Heart right ventricle (tissue), 16 donors: Measurements from ENCODE around the gene GALNT14. TPM values are rescaled to one million over a fixed set of nuclear protein-coding genes. Genes with fewer than 3 reads are reported as not detected.

Source experiments
- ATAC-seq, 8 donors: fragments of 200-7000 bp; cut with Tn5 transposase; one replicate each; pipeline ENCODE4 v1.9.1; 2020; ENCODE audit warnings: mild to moderate bottlenecking in 8 of 8, moderate library complexity in 8 of 8, moderate number of reproducible peaks in 1 of 8
- DNase-seq, 2 donors: peaks; one replicate each; pipeline ENCODE4 v3.0.0-alpha.2; 2020
- H3K27ac ChIP-seq, 10 donors: fragments of 200-600 bp; sonication (generic) in 2 of 10; one replicate each; pipeline versions ENCODE4 v1.5.0 to v1.8.0; 2020 to 2022; ENCODE audit warnings: mild to moderate bottlenecking in 3 of 10
- H3K27me3 ChIP-seq, 7 donors: fragments of 200-600 bp; one replicate each; pipeline ENCODE4 v1.8.0; 2021 to 2022; ENCODE audit warnings: mild to moderate bottlenecking in 2 of 7
- H3K36me3 ChIP-seq, 9 donors: fragments of 200-600 bp; sonication (generic) in 1 of 9; one replicate each; pipeline versions ENCODE4 v1.5.0 to v1.8.0; 2020 to 2022; ENCODE audit warnings: mild to moderate bottlenecking in 2 of 9
- H3K4me1 ChIP-seq, 9 donors: fragments of 200-600 bp; sonication (generic) in 1 of 9; one replicate each; pipeline versions ENCODE4 v1.5.0 to v1.8.0; 2020 to 2022; ENCODE audit warnings: mild to moderate bottlenecking in 4 of 9
- H3K4me3 ChIP-seq, 10 donors: fragments of 200-600 bp; sonication (generic) in 2 of 10; one replicate each; pipeline versions ENCODE4 v1.5.0 to v1.8.0; 2020 to 2022; ENCODE audit warnings: mild to moderate bottlenecking in 7 of 10, moderate library complexity in 2 of 10
- H3K9me3 ChIP-seq, 11 donors: fragments of 200-600 bp in 10 of 11; sonication (generic) in 2 of 11; one replicate each; pipeline versions ENCODE4 v1.5.0 to v1.8.0; 2013 to 2022; ENCODE audit warnings: mild to moderate bottlenecking in 2 of 11, control low read depth in 1 of 11, moderate library complexity in 1 of 11
- WGBS, 2 donors: extraction: QIAGEN DNeasy Blood & Tissue Kit; methylation state at CpG; one replicate each; pipeline ENCODE4 v1.1.7; 2013; ENCODE audit warnings: inconsistent platforms in 1 of 2; 5-methylcytosine and 5-hydroxymethylcytosine counted together
- intact Hi-C, 10 donors: fragments of 100-400 bp; cut with DNase I; formaldehyde crosslinking; loops; one replicate each; pipeline versions ENCODE4 v1.11.1 to v1.14.2; 2022
- polyA plus RNA-seq, 2 donors: library from polyadenylated mRNA; stranded (reverse); fragments of 200-250 nt; gene quantifications; one replicate each; pipeline ENCODE4 v1.2.3, GENCODE V29; 2013
- total RNA-seq, 10 donors: library from RNA; stranded (reverse); fragmentation: NEBNext Ultra II Directional in 3 of 10; extraction: Animal tissue kit (Norgen Biotek cat#: 25700) in 3 of 10; gene quantifications; one replicate each; pipeline versions ENCODE4 v1.2.1 to v1.2.4, GENCODE V29; 2021 to 2023
- TF ChIP-seq, protein P1 (sequence below), 9 donors: fragments of 200-600 bp; sonication (generic) in 2 of 9; IDR thresholded peaks; one replicate each; pipeline versions ENCODE4 v1.5.0 to v1.8.0; 2021 to 2022; ENCODE audit warnings: antibody characterized with exemption in 9 of 9, mild to moderate bottlenecking in 5 of 9, moderate library complexity in 1 of 9
- donor health status: Arrhythmogenic right ventricular cardiomyopathy.
- donor health status: ischemic (EF 13 %, LVEDD 7.1; RV severe dilation, severe dysfunction).
- donor health status: healthy with polysubstance abuse.
- donor health status: DM: no; HTN: yes; CAD: no.
- donor health status: DM: no; HTN: no; CAD: no.
- donor health status: ischemic (EF 25% LVEDD 6.9; RV normal size, moderate dysfunction).
- donor health status: ischemic (EF 25% LVEDD 5.7; RV mildly dilated, moderate dysfunction).
- donor health status: healthy.
- donor health status: DM: yes; HTN: yes; CAD: no.
- donor health status: Ischemic cardiomyopathy.
- donor health status: ischemic (EF 35%, LVEDD 5.7; RV mildly dilated, moderate dysfunction).
- donor health status: nonischemic (EF 11% LVEDD 7.7; RV severe dilation, severe dysfunction).
- donor health status: DM: yes; HTN: yes; CAD: no.
- donor health status: PGD.
- donor health status: ischemic (EF 29% LVEDD 5.4; RV normal size, mild dysfunction).
- donor health status: nonischemic (EF 23%, LVEDD 6.1; RV moderate dilation, normal function).

The GALNT14 gene
- total and polyA plus RNA-seq, 12 donors: 0.17 to 1.4 (median 0.63) TPM; not detected in 2

- Histone ChIP-seq H3K4me3 (no peak overlapping the region), H3K9me3 (no peaks in the 10 kb centered on the region), H3K4me1 (no peaks in the 10 kb centered on the region), H3K27me3 (no peaks in the 10 kb centered on the region), H3K36me3 (no peaks in the 10 kb centered on the region), H3K27ac (no peak overlapping the region)
- DNase-seq: no peak
- ATAC-seq: peak in 1 of 8 donors; percentile 20
- intact Hi-C loops: no loop called here
- TF ChIP-seq, protein P1, sequence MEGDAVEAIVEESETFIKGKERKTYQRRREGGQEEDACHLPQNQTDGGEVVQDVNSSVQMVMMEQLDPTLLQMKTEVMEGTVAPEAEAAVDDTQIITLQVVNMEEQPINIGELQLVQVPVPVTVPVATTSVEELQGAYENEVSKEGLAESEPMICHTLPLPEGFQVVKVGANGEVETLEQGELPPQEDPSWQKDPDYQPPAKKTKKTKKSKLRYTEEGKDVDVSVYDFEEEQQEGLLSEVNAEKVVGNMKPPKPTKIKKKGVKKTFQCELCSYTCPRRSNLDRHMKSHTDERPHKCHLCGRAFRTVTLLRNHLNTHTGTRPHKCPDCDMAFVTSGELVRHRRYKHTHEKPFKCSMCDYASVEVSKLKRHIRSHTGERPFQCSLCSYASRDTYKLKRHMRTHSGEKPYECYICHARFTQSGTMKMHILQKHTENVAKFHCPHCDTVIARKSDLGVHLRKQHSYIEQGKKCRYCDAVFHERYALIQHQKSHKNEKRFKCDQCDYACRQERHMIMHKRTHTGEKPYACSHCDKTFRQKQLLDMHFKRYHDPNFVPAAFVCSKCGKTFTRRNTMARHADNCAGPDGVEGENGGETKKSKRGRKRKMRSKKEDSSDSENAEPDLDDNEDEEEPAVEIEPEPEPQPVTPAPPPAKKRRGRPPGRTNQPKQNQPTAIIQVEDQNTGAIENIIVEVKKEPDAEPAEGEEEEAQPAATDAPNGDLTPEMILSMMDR (IDR thresholded peaks at IDR 0.05): no peak
These were observed 181.2 kb downstream of the GALNT14 start for GRCh38 chr2:30956995-30957394.

GRCh38 chr2:30955516-30956132 lies 182.6 kb downstream of the GALNT14 start:
- no peaks in the 10 kb centered on the region for H3K27me3 ChIP-seq
- DNase-seq (no peak), ATAC-seq (peak in 1 of 8 donors; percentile 28)
- H3K4me3 ChIP-seq: no peak overlapping the region
- H3K9me3 ChIP-seq: no peaks in the 10 kb centered on the region
- TF ChIP-seq, protein P1 (IDR thresholded peaks at IDR 0.05): no peak
- peaks cover 0 to 2% (median 0%) of the 10 kb centered on the region in 9 donors for H3K4me1 ChIP-seq
- intact Hi-C loops: no loop called here
- WGBS, 2 donors: 96 to 97% methylated on average over 17 of the region's 17 CpGs
- H3K36me3 ChIP-seq: no peaks in the 10 kb centered on the region
- no peak overlapping the region for H3K27ac ChIP-seq

GRCh38 chr2:30950339-30950738 lies 187.9 kb downstream of the GALNT14 start:
- Histone ChIP-seq H3K9me3 (no peaks in the 10 kb centered on the region), H3K4me1 (peaks cover 0 to 32% (median 12%) of the 10 kb centered on the region in 9 donors), H3K36me3 (no peaks in the 10 kb centered on the region), H3K27ac (peak overlapping the region in 1 of 10 donors; percentile 15), H3K27me3 (no peaks in the 10 kb centered on the region), H3K4me3 (no peak overlapping the region)
- DNase-seq (peak in 1 of 2 donors; percentile 29), ATAC-seq (peak in 6 of 8 donors; percentile 14 to 79 (median 64))
- TF ChIP-seq, protein P1 (IDR thresholded peaks at IDR 0.05): no peak
- intact Hi-C loops: no loop called here
- WGBS, 2 donors: 24 to 40% methylated on average over 2 of the region's 2 CpGs

GRCh38 chr2:30949435-30949834 lies 188.8 kb downstream of the GALNT14 start:
- intact Hi-C loops: no loop called here
- no peak for DNase-seq
- TF ChIP-seq, protein P1 (IDR thresholded peaks at IDR 0.05): no peak
- H3K27ac ChIP-seq: no peak overlapping the region
- no peaks in the 10 kb centered on the region for H3K9me3 ChIP-seq
- H3K36me3 ChIP-seq: no peaks in the 10 kb centered on the region
- H3K4me1 ChIP-seq: peaks cover 0 to 32% (median 12%) of the 10 kb centered on the region in 9 donors
- no peak overlapping the region for H3K4me3 ChIP-seq
- H3K27me3 ChIP-seq: no peaks in the 10 kb centered on the region
- 80 to 95% methylated on average over 4 of the region's 4 CpGs for WGBS, 2 donors
- no peak for ATAC-seq
